Ovary (tissue), 9 donors: ENCODE data around the gene OR6F1. TPM values are rescaled to one million over a fixed set of nuclear protein-coding genes. Genes with fewer than 3 reads are reported as not detected.
"Not testable (repeated sequence)": the region's sequence is repeated elsewhere in the genome, so short reads cannot be mapped to it uniquely, and the experiment has no call there.

Source experiments
- DNase-seq, 5 donors: peaks; one replicate each; pipeline ENCODE4 v3.0.0-alpha.2; 2019 to 2020
- H3K27ac ChIP-seq, 2 donors: fragments of 200-600 bp; one replicate each; pipeline versions ENCODE4 v1.5.1 to v1.8.0; 2019 to 2022
- H3K27me3 ChIP-seq: fragments of 200-600 bp; one replicate; pipeline ENCODE4 v1.8.0; 2022
- H3K36me3 ChIP-seq: fragments of 200-600 bp; sonication (generic); one replicate; pipeline ENCODE4 v1.5.1; 2019
- H3K4me1 ChIP-seq: one replicate; pipeline ENCODE4 v1.8.1; 2013; ENCODE audit warnings: mild to moderate bottlenecking, moderate library complexity; ENCODE audit not compliant: insufficient read depth
- H3K4me3 ChIP-seq: fragments of 200-600 bp; sonication (generic); one replicate; pipeline ENCODE4 v1.5.1; 2017
- H3K9me3 ChIP-seq, 2 donors: fragments of 200-600 bp in 1 of 2; sonication (generic) in 1 of 2; one replicate each; pipeline versions ENCODE4 v1.5.1 to v1.8.1; 2013 to 2019; ENCODE audit warnings: mild to moderate bottlenecking in 1 of 2, moderate library complexity in 1 of 2
- CTCF ChIP-seq, 3 donors: fragments of 450-650 bp in 2 of 3; fragments of 200-600 bp in 1 of 3; IDR thresholded peaks; one replicate each; pipeline versions ENCODE4 v1.5.1 to v1.8.0; 2016 to 2022; ENCODE audit warnings: antibody characterized with exemption in 3 of 3, mild to moderate bottlenecking in 1 of 3
- EP300 ChIP-seq: sonication (generic); formaldehyde crosslinking; IDR thresholded peaks from one replicate; pipeline ENCODE4 v1.6.1; 2017; ENCODE audit warnings: antibody characterized with exemption
- POLR2A ChIP-seq: fragments of 450-650 bp; IDR thresholded peaks from one replicate; pipeline ENCODE4 v1.6.1; 2017; ENCODE audit warnings: antibody characterized with exemption, mild to moderate bottlenecking, moderate library complexity
- WGBS, 3 donors: extraction: QIAGEN DNeasy Blood & Tissue Kit in 1 of 3; methylation state at CpG; one replicate each; pipeline versions ENCODE4 v1.1.5 to v1.1.7; 2013 to 2017; 5-methylcytosine and 5-hydroxymethylcytosine counted together
- intact Hi-C, 4 donors: fragments of 100-400 bp; cut with DNase I; formaldehyde crosslinking; loops; one replicate each; pipeline versions ENCODE4 v1.11.0 to v1.15.1; 2022 to 2023
- polyA plus RNA-seq, 2 donors: library from polyadenylated mRNA; stranded (reverse); fragments of 200-250 nt in 1 of 2; fragments of 350-450 nt in 1 of 2; fragmentation: Illumina TruSeq in 1 of 2; extraction: RNeasy Lipid Tissue Mini Kit (QIAGEN cat#74804) in 1 of 2; gene quantifications; one replicate each; pipeline ENCODE4 v1.2.3, GENCODE V29; 2013 to 2014
- total RNA-seq, 7 donors: library from RNA; depleted of rRNA in 2 of 7; stranded (reverse); fragments of >200 nt in 2 of 7; fragmentation: NEBNext Ultra II Directional in 3 of 7; extraction: Animal tissue kit (Norgen Biotek cat#: 25700) in 3 of 7; gene quantifications; one replicate each; pipeline versions ENCODE4 v1.1.0 to v1.2.4, GENCODE V29; 2016 to 2023
- donor health status: DM: no; HTN: no; CAD: no; lungs with moderate emphysema.
- donor health status: DM: no; HTN: no; CAD: no.
- donor health status: Bipolar disorder and iron deficiency.
- donor health status: DM: yes; HTN: yes; CAD: no.
- donor health status: DM: no; HTN: no; CAD: no.
- donor health status: DM: yes; HTN: yes; CAD: no.

Gene OR6F1
- total and polyA plus RNA-seq, 9 donors, result not detected

- TF ChIP-seq POLR2A (no peak), EP300 (no peak), CTCF (IDR thresholded peaks at IDR 0.05) (no peak)
- no peaks in the 10 kb centered on the region for H3K4me1 ChIP-seq
Observed at GRCh38 chr1:247747616-247748015, 31.2 kb upstream of the OR6F1 start.

GRCh38 chr1:247746391-247746935 lies 30.0 kb upstream of the OR6F1 start:
- no peak for DNase-seq
- H3K4me1 ChIP-seq, result no peaks in the 10 kb centered on the region
- no peaks in the 10 kb centered on the region for H3K27me3 ChIP-seq
- H3K27ac ChIP-seq, result no peak overlapping the region
- no peaks in the 10 kb centered on the region for H3K36me3 ChIP-seq
- TF ChIP-seq EP300 (no peak), POLR2A (no peak), CTCF (IDR thresholded peaks at IDR 0.05) (no peak)
- WGBS, 3 donors, result 70 to 76% (median 72%) methylated on average over 3 of the region's 3 CpGs
- H3K9me3 ChIP-seq, result no peaks in the 10 kb centered on the region
- intact Hi-C loops, result no loop called here
- no peak overlapping the region for H3K4me3 ChIP-seq

More at GRCh38 chr1:247747616-247748015, 31.2 kb upstream of the OR6F1 start:
- no peak for DNase-seq
- Histone ChIP-seq H3K27ac (no peak overlapping the region), H3K9me3 (no peaks in the 10 kb centered on the region), H3K36me3 (no peaks in the 10 kb centered on the region), H3K4me3 (no peak overlapping the region), H3K27me3 (no peaks in the 10 kb centered on the region)
- 84 to 90% (median 86%) methylated on average over 7 of the region's 7 CpGs for WGBS, 3 donors
- intact Hi-C loops, result no loop called here

GRCh38 chr1:247742215-247742760 lies 25.8 kb upstream of the OR6F1 start:
- WGBS, 3 donors, result 38 to 72% (median 47%) methylated on average over 3 of the region's 3 CpGs
- H3K27me3 ChIP-seq, H3K4me1 ChIP-seq, H3K36me3 ChIP-seq, H3K27ac ChIP-seq, H3K9me3 ChIP-seq, H3K4me3 ChIP-seq, intact Hi-C loops, DNase-seq: not testable (repeated sequence)

- H3K36me3 ChIP-seq, result no peaks in the 10 kb centered on the region
- TF ChIP-seq EP300 (no peak), CTCF (IDR thresholded peaks at IDR 0.05) (no peak), POLR2A (no peak)
- no peak overlapping the region for H3K4me3 ChIP-seq
- 73 to 79% (median 76%) methylated on average over 5 of the region's 5 CpGs for WGBS, 3 donors
- no peak overlapping the region for H3K27ac ChIP-seq
- no peaks in the 10 kb centered on the region for H3K27me3 ChIP-seq
- no peaks in the 10 kb centered on the region for H3K4me1 ChIP-seq
- H3K9me3 ChIP-seq, result no peaks in the 10 kb centered on the region
- no peak for DNase-seq
- intact Hi-C loops, result no loop called here
Observed at GRCh38 chr1:247741756-247742155, 25.3 kb upstream of the OR6F1 start.

- DNase-seq, result no peak
- no peaks in the 10 kb centered on the region for H3K4me1 ChIP-seq
- H3K27ac ChIP-seq, result no peak overlapping the region
- no peaks in the 10 kb centered on the region for H3K27me3 ChIP-seq
- no peaks in the 10 kb centered on the region for H3K36me3 ChIP-seq
- no peak overlapping the region for H3K4me3 ChIP-seq
- H3K9me3 ChIP-seq, result no peaks in the 10 kb centered on the region
- intact Hi-C loops, result no loop called here
- no peak for TF ChIP-seq CTCF (IDR thresholded peaks at IDR 0.05)
- TF ChIP-seq POLR2A, result no peak
- no peak for TF ChIP-seq EP300
- WGBS, 3 donors, result 85 to 91% (median 89%) methylated on average over 2 of the region's 2 CpGs
Observed at GRCh38 chr1:247740721-247741120, 24.3 kb upstream of the OR6F1 start.
